Neural cell (in vitro differentiated cells): ENCODE measurements around the gene TMEM181. TPM values are rescaled to one million over a fixed set of nuclear protein-coding genes. Genes with fewer than 3 reads are reported as not detected.
A peak's percentile ranks its signal among the peaks of the same experiment; 100 is the strongest.
"Not testable (repeated sequence)": the region's sequence is repeated elsewhere in the genome, so short reads cannot be mapped to it uniquely, and the experiment has no call there.

Experiments
- H2AFZ ChIP-seq: fragments of 200-600, 300-800 bp; sonication (generic), shearing (Covaris generic); 2 replicates; pipeline ENCODE4 v1.6.0; 2014; ENCODE audit warnings: low read depth, mild to moderate bottlenecking, antibody characterized with exemption, low read length, moderate library complexity
- H3F3A ChIP-seq: fragments of 200-600 bp; shearing (Covaris generic); 2 replicates; pipeline ENCODE4 v1.6.1; 2016; ENCODE audit warnings: mild to moderate bottlenecking, moderate library complexity, mixed read lengths, antibody characterized with exemption, low read length; ENCODE audit not compliant: insufficient read depth, poor library complexity, severe bottlenecking
- H3K27ac ChIP-seq: fragments of 200-600, 300-800 bp; sonication (generic), shearing (Covaris generic); 2 replicates; pipeline ENCODE4 v1.5.1; 2014; ENCODE audit warnings: mild to moderate bottlenecking, low read length, moderate library complexity
- H3K27me3 ChIP-seq: fragments of 300-800, 200-600 bp; sonication (generic), shearing (Covaris generic); 2 replicates; pipeline ENCODE4 v1.6.0; 2014; ENCODE audit warnings: mild to moderate bottlenecking, low read depth, low read length, moderate library complexity; ENCODE audit not compliant: insufficient read depth
- H3K36me3 ChIP-seq: fragments of 300-800, 200-600 bp; sonication (generic), shearing (Covaris generic); 2 replicates; pipeline ENCODE4 v1.5.1; 2014; ENCODE audit warnings: mild to moderate bottlenecking, antibody characterized with exemption, low read length, moderate library complexity; ENCODE audit not compliant: insufficient read depth
- H3K4me2 ChIP-seq: fragments of 300-800, 200-600 bp; sonication (generic), shearing (Covaris generic); 2 replicates; pipeline ENCODE4 v1.6.0; 2014; ENCODE audit warnings: mild to moderate bottlenecking, low read length
- H3K4me3 ChIP-seq: fragments of 300-800, 200-600 bp; sonication (generic), shearing (Covaris generic); 2 replicates; pipeline ENCODE4 v1.5.1; 2014; ENCODE audit warnings: mild to moderate bottlenecking, low read length, moderate library complexity
- H3K79me2 ChIP-seq: fragments of 200-600 bp; shearing (Covaris generic); replicated peaks from 2 replicates; pipeline ENCODE4 v1.6.0; 2014; ENCODE audit warnings: mild to moderate bottlenecking, low read length, moderate library complexity; ENCODE audit not compliant: insufficient read depth
- H3K9ac ChIP-seq: fragments of 300-800, 200-600 bp; sonication (generic), shearing (Covaris generic); 2 replicates; pipeline ENCODE4 v1.6.1; 2016; ENCODE audit warnings: mild to moderate bottlenecking, low read length, mixed read lengths
- H3K9me2 ChIP-seq: fragments of 200-600 bp; shearing (Covaris generic); 2 replicates; pipeline ENCODE4 v1.6.1; 2016; ENCODE audit warnings: mild to moderate bottlenecking, low read length, mixed read lengths; ENCODE audit not compliant: insufficient read depth
- H3K9me3 ChIP-seq: fragments of 200-600, 300-800 bp; sonication (generic), shearing (Covaris generic); 2 replicates; pipeline ENCODE4 v1.6.1; 2016; ENCODE audit warnings: mild to moderate bottlenecking, mixed run types, low read length, moderate library complexity, mixed read lengths
- H4K20me1 ChIP-seq: fragments of 200-600 bp; shearing (Covaris generic); 2 replicates; pipeline ENCODE4 v1.6.1; 2016; ENCODE audit warnings: mild to moderate bottlenecking, mixed run types; ENCODE audit not compliant: insufficient read depth
- CTCF ChIP-seq: fragments of 450-650 bp; IDR thresholded peaks from 2 replicates; pipeline ENCODE4 v1.5.1; 2014; ENCODE audit warnings: antibody characterized with exemption, mild to moderate bottlenecking, moderate library complexity; ENCODE audit not compliant: poor library complexity, severe bottlenecking
- EP300 ChIP-seq: fragments of 450-650 bp; conservative IDR thresholded peaks from 2 replicates; pipeline ENCODE4 v1.6.1; 2014; ENCODE audit warnings: antibody characterized with exemption, mild to moderate bottlenecking, moderate library complexity; ENCODE audit not compliant: poor library complexity, severe bottlenecking
- EZH2 ChIP-seq: fragments of 200-600, 300-800 bp; shearing (Covaris generic), sonication (generic); IDR thresholded peaks from 2 replicates; pipeline ENCODE4 v1.6.1; 2014; ENCODE audit warnings: antibody characterized with exemption, low read length, borderline replicate concordance, mild to moderate bottlenecking; ENCODE audit not compliant: insufficient read depth, poor library complexity, severe bottlenecking
- MXI1 ChIP-seq: fragments of 450-650 bp; conservative IDR thresholded peaks from 2 replicates; pipeline ENCODE4 v1.6.1; 2014; ENCODE audit warnings: antibody characterized with exemption, mild to moderate bottlenecking; ENCODE audit not compliant: poor library complexity, severe bottlenecking
- POLR2AphosphoS5 ChIP-seq: IDR thresholded peaks from 2 replicates; pipeline ENCODE4 v1.6.1; 2012
- RAD21 ChIP-seq: fragments of 450-650 bp; conservative IDR thresholded peaks from 2 replicates; pipeline ENCODE4 v1.6.1; 2014; ENCODE audit warnings: antibody characterized with exemption, mild to moderate bottlenecking, moderate library complexity
- REST ChIP-seq: IDR thresholded peaks from 2 replicates; pipeline ENCODE4 v1.6.1; 2012; ENCODE audit warnings: borderline replicate concordance
- SMC3 ChIP-seq: fragments of 450-650 bp; conservative IDR thresholded peaks from 2 replicates; pipeline ENCODE4 v1.6.1; 2014; ENCODE audit warnings: antibody characterized with exemption, mild to moderate bottlenecking, moderate library complexity; ENCODE audit not compliant: poor library complexity
- TAF1 ChIP-seq: IDR thresholded peaks from 2 replicates; pipeline ENCODE4 v1.6.1; 2012; ENCODE audit warnings: low read depth
- polyA plus RNA-seq: library from polyadenylated mRNA; depleted of rRNA; stranded (reverse); fragments of >200 nt; gene quantifications from 2 replicates; pipeline ENCODE4 v1.2.3, GENCODE V29; 2014

The TMEM181 gene
- polyA plus RNA-seq, 1 donor from 2014 or later: 47.6 TPM

- no peaks in the 10 kb centered on the region for H3F3A ChIP-seq
- no peak overlapping the region for H3K4me2 ChIP-seq
- H3K27me3 ChIP-seq: no peaks in the 10 kb centered on the region
- peak overlapping the region; percentile 10 for H3K4me3 ChIP-seq
- no peaks in the 10 kb centered on the region for H3K79me2 ChIP-seq
- H3K36me3 ChIP-seq: no peaks in the 10 kb centered on the region
- TF ChIP-seq MXI1 (no peak), EP300 (no peak), EZH2 (no peak), RAD21 (no peak), CTCF (no peak), POLR2AphosphoS5 (no peak), REST (no peak), TAF1 (no peak), SMC3 (no peak)
- peak overlapping the region; percentile 7 for H3K9ac ChIP-seq
- no peaks in the 10 kb centered on the region for H4K20me1 ChIP-seq
- H3K9me2 ChIP-seq: no peaks in the 10 kb centered on the region
- no peaks in the 10 kb centered on the region for H3K9me3 ChIP-seq
- H3K27ac ChIP-seq: peak overlapping the region; percentile 13
- H2AFZ ChIP-seq: no peak overlapping the region
Measured at GRCh38 chr6:158519300-158519699, 40.6 kb upstream of the TMEM181 start.

- H3K4me2 ChIP-seq: no peak overlapping the region
- no peaks in the 10 kb centered on the region for H3F3A ChIP-seq
- TF ChIP-seq SMC3 (no peak), CTCF (no peak), EZH2 (no peak), RAD21 (no peak), EP300 (no peak), REST (no peak), POLR2AphosphoS5 (no peak), MXI1 (no peak), TAF1 (no peak)
- no peaks in the 10 kb centered on the region for H3K79me2 ChIP-seq
- peak overlapping the region; percentile 7 for H3K9ac ChIP-seq
- H3K9me3 ChIP-seq: no peaks in the 10 kb centered on the region
- H3K36me3 ChIP-seq: no peaks in the 10 kb centered on the region
- no peak overlapping the region for H2AFZ ChIP-seq
- no peaks in the 10 kb centered on the region for H4K20me1 ChIP-seq
- H3K27me3 ChIP-seq: no peaks in the 10 kb centered on the region
- H3K9me2 ChIP-seq: no peaks in the 10 kb centered on the region
- peak overlapping the region; percentile 13 for H3K27ac ChIP-seq
- H3K4me3 ChIP-seq: peak overlapping the region; percentile 10
Measured at GRCh38 chr6:158519761-158520160, 40.1 kb upstream of the TMEM181 start.

GRCh38 chr6:158520975-158521374 lies 38.9 kb upstream of the TMEM181 start:
- H3K9me2 ChIP-seq, H3K4me2 ChIP-seq, H3K9ac ChIP-seq, H2AFZ ChIP-seq, H3F3A ChIP-seq, H3K4me3 ChIP-seq, H3K27me3 ChIP-seq, H4K20me1 ChIP-seq, H3K36me3 ChIP-seq, H3K79me2 ChIP-seq, H3K27ac ChIP-seq, H3K9me3 ChIP-seq: not testable (repeated sequence)
